Ishikawa (cell line): Measurements from ENCODE around the gene CDCA5.

Experiments used
- CEBPB ChIP-seq: IDR thresholded peaks from 2 replicates; pipeline ENCODE4 v1.6.1; 2012
- CREB1 ChIP-seq: IDR thresholded peaks from 2 replicates; pipeline ENCODE4 v1.6.1; 2012; ENCODE audit warnings: low read depth
- EGR1 ChIP-seq: IDR thresholded peaks from 2 replicates; pipeline ENCODE4 v1.6.1; 2012
- EP300 ChIP-seq: IDR thresholded peaks from 2 replicates; pipeline ENCODE4 v1.6.1; 2012; ENCODE audit warnings: borderline replicate concordance
- FOXM1 ChIP-seq: IDR thresholded peaks from 2 replicates; pipeline ENCODE4 v1.6.1; 2012; ENCODE audit warnings: low read depth, borderline replicate concordance
- MAX ChIP-seq: IDR thresholded peaks from 2 replicates; pipeline ENCODE4 v1.6.1; 2012
- NFIC ChIP-seq: IDR thresholded peaks from 2 replicates; pipeline ENCODE4 v1.6.1; 2012
- RAD21 ChIP-seq: IDR thresholded peaks from 2 replicates; pipeline ENCODE4 v1.6.1; 2012; ENCODE audit warnings: low read depth
- TAF1 ChIP-seq: IDR thresholded peaks from 2 replicates; pipeline ENCODE4 v1.6.1; 2012; ENCODE audit warnings: low read depth, mild to moderate bottlenecking
- TCF12 ChIP-seq: IDR thresholded peaks from 2 replicates; pipeline ENCODE4 v1.6.1; 2012; ENCODE audit warnings: low read depth
- TEAD4 ChIP-seq: IDR thresholded peaks from 2 replicates; pipeline ENCODE4 v1.6.1; 2012
- YY1 ChIP-seq: IDR thresholded peaks from 2 replicates; pipeline ENCODE4 v1.6.1; 2012; ENCODE audit warnings: low read depth
- ZBTB7A ChIP-seq: IDR thresholded peaks from 2 replicates; pipeline ENCODE4 v1.6.1; 2012; ENCODE audit warnings: low read depth
- TF ChIP-seq, protein P1 (sequence below): IDR thresholded peaks from 2 replicates; pipeline ENCODE4 v1.6.1; 2012; ENCODE audit warnings: low read depth, mild to moderate bottlenecking
- TF ChIP-seq, protein P2 (sequence below): IDR thresholded peaks from 2 replicates; pipeline ENCODE4 v1.6.1; 2012

The CDCA5 gene

GRCh38 chr11:65111744-65112545 lies 28.1 kb upstream of the CDCA5 start, which contains the start of gene TM7SF2:
Gene TM7SF2, plus strand, starts transcription at chr11:65111872. Its CDS starts 144 bp downstream, at chr11:65112016.
- TF ChIP-seq EP300: no peak
- peak; percentile 40 for TF ChIP-seq ZBTB7A
- peak; percentile 84 for TF ChIP-seq TAF1
- peak; percentile 49; the same call in 1 of the 2 replicates for TF ChIP-seq CREB1
- no peak for TF ChIP-seq YY1
- TF ChIP-seq EGR1: no peak
- TF ChIP-seq NFIC: no peak
- peak; percentile 46; the same call in 1 of the 2 replicates for TF ChIP-seq MAX

DNA sequence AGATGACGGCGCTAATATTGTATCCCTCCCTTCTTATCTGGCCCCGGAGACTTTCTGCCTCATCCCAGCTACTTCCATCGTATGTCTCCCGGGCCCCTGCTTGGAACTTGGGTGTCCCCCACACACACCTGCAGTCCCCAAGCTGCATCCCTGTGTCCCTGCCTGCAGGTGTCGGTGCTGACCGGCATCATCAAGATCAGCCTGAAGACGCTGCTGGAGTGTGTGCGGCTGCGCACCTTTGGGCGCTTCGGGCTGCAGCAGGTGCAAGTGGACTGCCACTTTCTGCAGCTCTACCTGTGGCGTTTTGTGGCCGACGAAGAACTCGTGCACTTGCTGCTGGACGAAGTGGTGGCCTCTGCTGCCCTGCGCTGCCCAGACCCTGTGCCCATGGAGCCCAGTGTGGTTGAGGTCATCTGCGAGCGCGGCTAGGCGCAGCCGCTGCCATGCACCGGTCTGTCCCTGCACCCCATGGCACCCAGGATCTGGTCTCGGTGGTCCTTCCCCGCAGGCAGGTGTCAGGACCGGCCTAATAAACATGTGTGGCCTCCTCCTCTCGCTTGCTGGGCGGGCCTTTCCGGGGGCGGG lies 27.4 kb upstream of the CDCA5 start:
- TF ChIP-seq FOXM1: no peak
- TF ChIP-seq, protein P1, sequence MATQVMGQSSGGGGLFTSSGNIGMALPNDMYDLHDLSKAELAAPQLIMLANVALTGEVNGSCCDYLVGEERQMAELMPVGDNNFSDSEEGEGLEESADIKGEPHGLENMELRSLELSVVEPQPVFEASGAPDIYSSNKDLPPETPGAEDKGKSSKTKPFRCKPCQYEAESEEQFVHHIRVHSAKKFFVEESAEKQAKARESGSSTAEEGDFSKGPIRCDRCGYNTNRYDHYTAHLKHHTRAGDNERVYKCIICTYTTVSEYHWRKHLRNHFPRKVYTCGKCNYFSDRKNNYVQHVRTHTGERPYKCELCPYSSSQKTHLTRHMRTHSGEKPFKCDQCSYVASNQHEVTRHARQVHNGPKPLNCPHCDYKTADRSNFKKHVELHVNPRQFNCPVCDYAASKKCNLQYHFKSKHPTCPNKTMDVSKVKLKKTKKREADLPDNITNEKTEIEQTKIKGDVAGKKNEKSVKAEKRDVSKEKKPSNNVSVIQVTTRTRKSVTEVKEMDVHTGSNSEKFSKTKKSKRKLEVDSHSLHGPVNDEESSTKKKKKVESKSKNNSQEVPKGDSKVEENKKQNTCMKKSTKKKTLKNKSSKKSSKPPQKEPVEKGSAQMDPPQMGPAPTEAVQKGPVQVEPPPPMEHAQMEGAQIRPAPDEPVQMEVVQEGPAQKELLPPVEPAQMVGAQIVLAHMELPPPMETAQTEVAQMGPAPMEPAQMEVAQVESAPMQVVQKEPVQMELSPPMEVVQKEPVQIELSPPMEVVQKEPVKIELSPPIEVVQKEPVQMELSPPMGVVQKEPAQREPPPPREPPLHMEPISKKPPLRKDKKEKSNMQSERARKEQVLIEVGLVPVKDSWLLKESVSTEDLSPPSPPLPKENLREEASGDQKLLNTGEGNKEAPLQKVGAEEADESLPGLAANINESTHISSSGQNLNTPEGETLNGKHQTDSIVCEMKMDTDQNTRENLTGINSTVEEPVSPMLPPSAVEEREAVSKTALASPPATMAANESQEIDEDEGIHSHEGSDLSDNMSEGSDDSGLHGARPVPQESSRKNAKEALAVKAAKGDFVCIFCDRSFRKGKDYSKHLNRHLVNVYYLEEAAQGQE: no peak
- TF ChIP-seq ZBTB7A: no peak
- TF ChIP-seq EGR1: no peak
- TF ChIP-seq MAX: no peak
- TF ChIP-seq, protein P2, sequence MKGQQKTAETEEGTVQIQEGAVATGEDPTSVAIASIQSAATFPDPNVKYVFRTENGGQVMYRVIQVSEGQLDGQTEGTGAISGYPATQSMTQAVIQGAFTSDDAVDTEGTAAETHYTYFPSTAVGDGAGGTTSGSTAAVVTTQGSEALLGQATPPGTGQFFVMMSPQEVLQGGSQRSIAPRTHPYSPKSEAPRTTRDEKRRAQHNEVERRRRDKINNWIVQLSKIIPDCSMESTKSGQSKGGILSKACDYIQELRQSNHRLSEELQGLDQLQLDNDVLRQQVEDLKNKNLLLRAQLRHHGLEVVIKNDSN: no peak
- no peak for TF ChIP-seq RAD21
- TF ChIP-seq TAF1: no peak
- no peak for TF ChIP-seq TEAD4
- TF ChIP-seq CEBPB: no peak
- TF ChIP-seq EP300: no peak
- no peak for TF ChIP-seq YY1

- peak; percentile 60 for TF ChIP-seq RAD21
- no peak for TF ChIP-seq FOXM1
These were observed 26.6 kb upstream of the CDCA5 start for GRCh38 chr11:65110354-65110861.

DNA sequence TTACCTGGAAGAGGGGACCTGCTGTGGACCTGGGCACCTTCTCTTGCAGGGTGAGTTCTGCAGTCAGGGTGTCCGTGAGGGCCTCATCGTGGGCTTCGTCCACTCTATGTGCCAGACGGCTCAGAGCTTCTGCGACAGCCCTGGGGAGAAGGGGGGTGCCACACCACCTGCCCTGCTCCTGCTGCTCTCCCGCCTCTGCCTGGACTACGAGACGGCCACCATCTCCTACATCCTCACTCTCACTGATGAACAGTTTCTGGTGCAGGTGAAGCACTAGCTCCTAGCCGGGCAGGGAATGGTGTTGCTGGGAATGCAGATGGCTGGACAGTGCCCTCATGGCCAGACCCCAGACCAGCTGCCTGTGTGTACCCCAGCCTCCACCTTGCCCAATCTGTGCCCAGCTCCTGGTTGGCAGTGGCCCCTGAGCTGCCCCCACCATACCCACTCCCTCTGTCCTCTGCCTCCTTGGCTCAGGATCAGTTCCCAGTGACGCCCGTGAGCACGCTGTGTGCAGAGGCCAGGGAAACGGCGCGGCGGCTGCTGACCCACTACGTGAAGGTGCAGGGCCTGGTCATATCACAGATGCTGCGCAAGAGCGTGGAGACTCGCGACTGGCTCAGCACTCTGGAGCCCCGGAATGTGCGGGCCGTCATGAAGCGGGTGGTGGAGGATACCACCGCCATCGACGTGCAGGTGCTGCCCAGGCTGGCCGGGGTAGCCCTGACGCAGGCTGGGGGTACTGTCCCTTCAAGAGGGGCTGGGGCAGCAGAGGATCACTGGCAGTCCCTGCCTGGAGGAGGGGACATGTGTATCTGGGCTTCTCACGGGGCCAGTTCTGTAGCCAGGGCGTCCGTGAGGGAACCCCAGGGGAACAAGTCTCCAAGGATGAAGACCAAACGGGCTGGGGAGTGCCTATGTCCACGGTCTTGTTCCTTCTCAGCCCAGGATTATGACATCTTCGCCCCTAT lies 25.7 kb upstream of the CDCA5 start:
- TF ChIP-seq TEAD4 (no peak), NFIC (no peak), CEBPB (no peak), EP300 (no peak), TCF12 (no peak), MAX (no peak), RAD21 (no peak), TAF1 (no peak), CREB1 (no peak)
- TF ChIP-seq, protein P1: no peak
- TF ChIP-seq, protein P2: no peak
